Endothelial cell (in vitro differentiated cells): ENCODE results near the gene GAGE12C. TPM values are rescaled to one million over a fixed set of nuclear protein-coding genes. Genes with fewer than 3 reads are reported as not detected.
"Not testable (repeated sequence)": the region's sequence is repeated elsewhere in the genome, so short reads cannot be mapped to it uniquely, and the experiment has no call there.

Experiments
- DNase-seq: peaks from one replicate; pipeline ENCODE4 v3.0.0; 2021; ENCODE audit warnings: low spot score
- H3K27ac Mint-ChIP-seq: one replicate; pipeline ENCODE4 v1.8.0; 2021; ENCODE audit warnings: mixed read lengths, inconsistent platforms; ENCODE audit not compliant: unreplicated experiment
- H3K27me3 Mint-ChIP-seq: one replicate; pipeline ENCODE4 v1.8.0; 2021; ENCODE audit warnings: mild to moderate bottlenecking, moderate library complexity, mixed read lengths, inconsistent platforms; ENCODE audit not compliant: unreplicated experiment
- H3K36me3 Mint-ChIP-seq: one replicate; pipeline ENCODE4 v1.8.0; 2021; ENCODE audit warnings: mild to moderate bottlenecking, low read depth, mixed read lengths, inconsistent platforms; ENCODE audit not compliant: unreplicated experiment
- H3K4me1 Mint-ChIP-seq: one replicate; pipeline ENCODE4 v1.8.0; 2021; ENCODE audit warnings: mild to moderate bottlenecking, mixed read lengths, inconsistent platforms; ENCODE audit not compliant: unreplicated experiment
- H3K4me3 Mint-ChIP-seq: one replicate; pipeline ENCODE4 v1.8.0; 2021; ENCODE audit warnings: mild to moderate bottlenecking, mixed read lengths, inconsistent platforms; ENCODE audit not compliant: unreplicated experiment
- H3K9me3 Mint-ChIP-seq: one replicate; pipeline ENCODE4 v1.8.0; 2021; ENCODE audit warnings: mixed read lengths, inconsistent platforms; ENCODE audit not compliant: unreplicated experiment
- long read RNA-seq: library from polyadenylated mRNA; unstranded; transcript quantifications from one replicate; pipeline ENCODE4 v2.0.0, GENCODE V29; 2020; ENCODE audit not compliant: unreplicated experiment
- total RNA-seq: library from RNA; stranded (reverse); fragmentation: NEBNext Ultra II Directional; extraction: Animal tissue kit (Norgen Biotek cat#: 25700); gene quantifications from one replicate; pipeline ENCODE4 v1.2.1, GENCODE V29; 2021; ENCODE audit not compliant: unreplicated experiment

GAGE12C gene, protein sequence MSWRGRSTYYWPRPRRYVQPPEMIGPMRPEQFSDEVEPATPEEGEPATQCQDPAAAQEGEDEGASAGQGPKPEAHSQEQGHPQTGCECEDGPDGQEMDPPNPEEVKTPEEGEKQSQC
- not detected for total RNA-seq
- long read RNA-seq, result 0 reads

- not testable (repeated sequence) for H3K4me1 Mint-ChIP-seq, H3K27me3 Mint-ChIP-seq, H3K9me3 Mint-ChIP-seq, H3K27ac Mint-ChIP-seq, H3K4me3 Mint-ChIP-seq, H3K36me3 Mint-ChIP-seq, DNase-seq
Observed at GRCh38 chrX:49531877-49532276, at the start of gene GAGE12C. Gene GAGE12C, plus strand, starts transcription at chrX:49532177. Its CDS starts 1,155 bp downstream, at chrX:49533332.

- not testable (repeated sequence) for H3K36me3 Mint-ChIP-seq, H3K27ac Mint-ChIP-seq, H3K27me3 Mint-ChIP-seq, H3K4me1 Mint-ChIP-seq, DNase-seq, H3K9me3 Mint-ChIP-seq, H3K4me3 Mint-ChIP-seq
Observed at GRCh38 chrX:49541433-49541832, 9.5 kb downstream of the GAGE12C start, which contains the start of gene GAGE12D. Gene GAGE12D, plus strand, starts transcription at chrX:49541733. Its CDS starts 1,155 bp downstream, at chrX:49542888.

- H3K27me3 Mint-ChIP-seq, H3K9me3 Mint-ChIP-seq, DNase-seq, H3K27ac Mint-ChIP-seq, H3K4me1 Mint-ChIP-seq, H3K4me3 Mint-ChIP-seq, H3K36me3 Mint-ChIP-seq: not testable (repeated sequence)
Observed at GRCh38 chrX:49550989-49551388, 19.0 kb downstream of the GAGE12C start, which contains the start of gene GAGE12E. Gene GAGE12E, plus strand, starts transcription at chrX:49551289. Its CDS starts 1,155 bp downstream, at chrX:49552444.

GRCh38 chrX:49560542-49560941 is 28.6 kb downstream of the GAGE12C start, which contains the start of gene GAGE12F:
Gene GAGE12F, plus strand, starts transcription at chrX:49560842. Its CDS starts 1,155 bp downstream, at chrX:49561997.
- not testable (repeated sequence) for H3K36me3 Mint-ChIP-seq

DNA sequence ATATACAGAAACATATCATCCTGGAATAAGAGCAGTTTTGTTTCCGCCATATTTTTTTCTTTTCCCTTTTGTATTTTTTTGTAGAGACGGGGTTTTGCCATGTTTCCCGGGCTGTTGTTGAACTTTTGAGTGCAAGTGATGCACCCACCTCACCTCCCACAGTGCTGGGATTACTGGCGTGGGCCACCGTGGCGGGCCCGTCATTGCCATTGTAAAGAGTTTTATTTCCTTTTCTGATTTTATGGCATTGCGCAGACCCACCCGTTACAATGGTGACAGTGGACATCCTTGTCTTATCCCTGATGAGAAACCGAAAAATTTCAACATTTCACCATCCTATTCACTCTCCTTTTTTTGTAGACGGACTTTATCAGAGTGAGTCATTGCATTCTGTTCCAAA is 36.8 kb downstream of the GAGE12C start:
- H3K27me3 Mint-ChIP-seq, H3K4me3 Mint-ChIP-seq, DNase-seq, H3K36me3 Mint-ChIP-seq, H3K4me1 Mint-ChIP-seq, H3K27ac Mint-ChIP-seq, H3K9me3 Mint-ChIP-seq: not testable (repeated sequence)

More at GRCh38 chrX:49560542-49560941, 28.6 kb downstream of the GAGE12C start, which contains the start of gene GAGE12F:
- H3K27me3 Mint-ChIP-seq, H3K4me1 Mint-ChIP-seq, H3K27ac Mint-ChIP-seq, DNase-seq, H3K4me3 Mint-ChIP-seq, H3K9me3 Mint-ChIP-seq: not testable (repeated sequence)

GRCh38 chrX:49569152-49569551 is 37.2 kb downstream of the GAGE12C start:
- H3K27me3 Mint-ChIP-seq, H3K4me1 Mint-ChIP-seq, DNase-seq, H3K27ac Mint-ChIP-seq, H3K36me3 Mint-ChIP-seq, H3K9me3 Mint-ChIP-seq, H3K4me3 Mint-ChIP-seq: not testable (repeated sequence)

GRCh38 chrX:49570100-49570499 is 38.1 kb downstream of the GAGE12C start, which contains the start of gene GAGE12G:
Gene GAGE12G, plus strand, starts transcription at chrX:49570400. Its CDS starts 1,155 bp downstream, at chrX:49571555.
- not testable (repeated sequence) for H3K27me3 Mint-ChIP-seq, H3K4me3 Mint-ChIP-seq, DNase-seq, H3K36me3 Mint-ChIP-seq, H3K9me3 Mint-ChIP-seq, H3K27ac Mint-ChIP-seq, H3K4me1 Mint-ChIP-seq

GRCh38 chrX:49579649-49580048 is 47.7 kb downstream of the GAGE12C start, which contains the start of gene GAGE12H:
Gene GAGE12H, plus strand, starts transcription at chrX:49579949. Its CDS starts 1,155 bp downstream, at chrX:49581104.
- not testable (repeated sequence) for H3K27ac Mint-ChIP-seq, H3K9me3 Mint-ChIP-seq, H3K4me3 Mint-ChIP-seq, H3K27me3 Mint-ChIP-seq, DNase-seq, H3K36me3 Mint-ChIP-seq, H3K4me1 Mint-ChIP-seq

Other genes starting within 250 kb of the GAGE12C start
- gene GAGE10, start 228.5 kb upstream of the GAGE12C start, total RNA-seq, result not detected
- not detected for gene GAGE12J, start 210.1 kb upstream of the GAGE12C start, total RNA-seq
- not detected for gene GAGE13, start 200.6 kb upstream of the GAGE12C start, total RNA-seq
- not detected for gene GAGE12D, start 9.6 kb downstream of the GAGE12C start, total RNA-seq
- not detected for gene GAGE12E, start 19.1 kb downstream of the GAGE12C start, total RNA-seq
- not detected for gene GAGE12F, start 28.7 kb downstream of the GAGE12C start, total RNA-seq
- not detected for gene GAGE12G, start 38.2 kb downstream of the GAGE12C start, total RNA-seq
- gene GAGE12H, start 47.8 kb downstream of the GAGE12C start, total RNA-seq, result not detected
- gene GAGE2A, start 57.3 kb downstream of the GAGE12C start, total RNA-seq, result not detected
- not detected for gene GAGE1, start 66.8 kb downstream of the GAGE12C start, total RNA-seq
- gene PAGE1, start 163.8 kb downstream of the GAGE12C start, total RNA-seq, result not detected